ENCODE measurements around the gene C19orf25. TPM values are rescaled to one million over a fixed set of nuclear protein-coding genes. Genes with fewer than 3 reads are reported as not detected.
"Not testable (repeated sequence)": the region's sequence is repeated elsewhere in the genome, so short reads cannot be mapped to it uniquely, and the experiment has no call there.

The C19orf25 gene
- total RNA-seq, 3 donors from 2014 or later = 31.0 to 32.1 (median 32.0) TPM

DNA sequence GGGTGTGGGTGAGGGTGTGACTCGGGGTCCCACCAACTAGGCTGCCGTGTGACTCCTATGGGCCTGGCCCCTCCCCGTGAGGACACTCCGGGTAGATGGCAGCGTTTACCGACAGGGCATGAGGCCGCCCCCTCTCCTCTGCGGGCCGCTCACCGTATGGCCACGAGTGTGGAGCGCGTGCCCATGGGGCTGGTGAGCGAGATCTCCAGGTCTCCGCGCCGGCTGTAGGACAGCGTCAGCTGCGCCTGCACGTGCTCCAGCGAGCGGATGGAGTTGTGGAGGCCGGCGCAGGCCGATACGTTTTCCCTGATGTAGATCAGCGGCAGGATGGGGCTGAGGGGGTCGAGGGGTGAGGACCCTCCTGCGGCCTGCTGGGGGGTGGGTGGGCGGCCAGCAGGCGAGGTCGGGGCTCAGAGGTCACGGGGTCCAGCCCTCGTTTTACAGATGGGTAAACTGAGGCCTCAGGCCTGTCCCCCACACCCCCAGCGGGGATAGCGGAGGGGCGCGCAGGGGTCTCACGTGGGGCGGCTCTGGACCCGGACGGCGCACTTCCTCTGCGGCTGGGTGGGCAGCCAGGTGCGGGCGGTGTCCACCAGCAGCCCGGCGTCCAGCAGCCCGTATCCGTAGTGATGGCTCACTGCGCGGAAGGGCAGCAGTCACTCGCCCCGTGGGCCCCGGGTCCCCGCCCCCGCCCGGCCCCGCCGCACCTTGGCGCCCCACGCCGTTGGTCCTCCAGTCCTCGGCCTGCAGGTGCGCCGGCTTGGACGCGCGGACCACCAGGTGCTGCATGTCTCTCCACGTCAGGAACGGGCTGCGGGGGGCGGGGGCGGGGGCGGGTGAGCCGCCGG, 4.3 kb upstream of the C19orf25 start:
- H3K9me3 Mint-ChIP-seq = no peaks in the 10 kb centered on the region
- DNase-seq (no peak), ATAC-seq (no peak)
- H3K27me3 Mint-ChIP-seq (ENCODE audit: low read depth) = no peaks in the 10 kb centered on the region
- peaks cover 5% of the 10 kb centered on the region for H3K4me1 Mint-ChIP-seq (ENCODE audit: low read depth)
- no peak overlapping the region for H3K4me3 Mint-ChIP-seq
- no peaks in the 10 kb centered on the region for H3K36me3 Mint-ChIP-seq (ENCODE audit: insufficient read depth)

DNA sequence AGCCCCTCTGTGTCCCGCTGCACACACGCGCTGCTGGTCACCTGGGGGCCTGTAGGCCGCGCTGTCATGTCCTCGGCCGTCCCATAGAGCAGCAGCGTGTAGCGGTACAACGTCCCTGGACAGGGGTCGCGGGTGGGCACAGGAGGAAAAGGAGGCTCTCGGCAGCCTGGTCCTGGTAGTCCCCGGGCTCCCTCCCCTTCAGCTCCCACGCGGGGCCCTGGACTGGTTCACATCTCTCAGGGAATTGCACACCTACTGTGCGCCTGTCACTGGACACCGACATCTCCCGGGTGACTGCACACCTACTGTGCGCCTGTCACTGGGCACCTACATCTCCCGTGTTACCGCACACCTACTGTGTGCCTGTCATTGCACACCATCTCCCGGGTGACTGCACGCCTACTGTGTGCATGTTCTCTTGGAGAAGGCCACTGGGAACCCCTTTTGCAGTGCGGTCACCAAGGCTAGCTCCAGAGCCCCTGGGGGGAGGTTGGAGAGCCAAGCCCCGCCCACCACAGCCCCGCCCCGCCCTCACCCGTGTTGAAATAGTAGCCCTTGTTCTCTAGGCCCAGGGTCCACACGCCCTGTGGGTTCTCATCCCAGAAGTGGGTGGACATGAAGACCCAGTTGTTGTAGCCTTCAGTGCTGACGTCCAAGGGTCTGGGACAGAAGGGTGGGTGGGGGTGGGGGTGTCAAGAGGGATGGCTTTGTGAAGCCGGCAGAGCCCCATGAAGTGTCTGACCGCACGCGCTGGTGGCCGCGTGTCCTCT, 3.5 kb upstream of the C19orf25 start:
- Mint-ChIP-seq H3K4me3 (no peak overlapping the region), H3K4me1 (ENCODE audit: low read depth) (peaks cover 6% of the 10 kb centered on the region), H3K27me3 (ENCODE audit: low read depth) (no peaks in the 10 kb centered on the region), H3K36me3 (ENCODE audit: insufficient read depth) (peaks cover under 1% of the 10 kb centered on the region), H3K9me3 (no peaks in the 10 kb centered on the region)
- DNase-seq (no peak), ATAC-seq (no peak)

DNA sequence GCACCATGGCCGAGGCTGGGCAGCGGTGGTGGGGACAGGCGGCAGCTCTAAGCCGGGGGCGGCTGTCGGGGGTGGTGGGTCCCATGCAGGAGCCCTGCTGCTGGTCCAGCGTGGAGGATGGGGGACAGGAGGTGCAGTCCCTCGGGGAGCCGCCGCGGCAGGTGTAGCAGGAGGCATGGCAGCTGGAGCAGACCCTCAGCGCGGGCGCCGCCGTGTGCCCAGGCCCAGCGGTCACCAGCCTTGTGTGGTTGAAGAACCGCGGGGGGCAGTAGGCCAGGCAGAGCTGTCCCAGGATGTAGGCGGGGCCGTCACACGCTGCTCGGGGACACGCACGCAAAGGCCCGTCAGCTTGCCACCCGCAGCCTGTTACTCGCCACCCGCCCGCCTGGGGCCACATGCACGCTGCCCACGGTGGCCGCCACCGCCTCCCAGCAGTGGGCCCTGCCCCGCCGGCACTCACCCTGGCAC, 2.9 kb upstream of the C19orf25 start:
- no peak for ATAC-seq
- Mint-ChIP-seq H3K27me3 (ENCODE audit: low read depth) (no peaks in the 10 kb centered on the region), H3K9me3 (no peaks in the 10 kb centered on the region), H3K36me3 (ENCODE audit: insufficient read depth) (peaks cover 2% of the 10 kb centered on the region), H3K4me3 (no peak overlapping the region), H3K4me1 (ENCODE audit: low read depth) (peaks cover 10% of the 10 kb centered on the region)
- DNase-seq = no peak

DNA sequence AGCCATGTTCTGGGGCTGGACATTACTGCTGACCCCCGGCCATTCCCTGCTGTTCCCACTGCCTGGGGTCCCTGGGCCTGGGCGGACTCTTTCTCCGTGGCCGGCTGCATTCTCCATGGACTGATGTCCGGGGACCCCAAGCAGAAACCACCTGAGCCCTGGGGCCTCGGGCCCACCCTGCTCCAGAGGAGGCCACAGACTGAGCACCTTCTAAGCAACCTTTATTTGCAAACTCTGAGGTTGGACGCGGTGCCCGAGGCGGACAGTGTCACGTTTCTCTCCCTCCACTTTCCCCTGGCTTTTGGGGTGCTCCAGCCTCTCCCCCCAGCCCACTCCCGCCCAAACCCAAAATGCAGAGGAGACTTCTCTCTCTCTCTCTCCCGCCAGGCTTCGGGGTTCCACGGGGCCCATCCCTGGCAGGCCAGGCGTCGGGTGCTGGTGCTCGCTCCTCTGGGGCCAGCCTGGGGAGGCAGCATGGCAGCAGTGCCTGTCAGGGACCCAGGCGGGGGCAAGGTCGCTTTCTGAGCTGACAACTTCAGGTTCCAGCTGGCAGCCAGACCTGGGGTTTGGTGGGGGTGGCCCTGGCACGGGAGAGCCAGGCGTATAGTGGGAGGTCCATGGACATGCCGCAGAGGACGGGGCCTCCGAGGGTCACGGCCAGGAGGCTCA, 2.3 kb upstream of the C19orf25 start:
- peaks cover 2% of the 10 kb centered on the region for H3K36me3 Mint-ChIP-seq (ENCODE audit: insufficient read depth)
- ATAC-seq (no peak), DNase-seq (no peak)
- H3K4me1 Mint-ChIP-seq (ENCODE audit: low read depth) = peaks cover 10% of the 10 kb centered on the region
- H3K4me3 Mint-ChIP-seq = no peak overlapping the region
- H3K9me3 Mint-ChIP-seq = no peaks in the 10 kb centered on the region
- no peaks in the 10 kb centered on the region for H3K27me3 Mint-ChIP-seq (ENCODE audit: low read depth)

DNA sequence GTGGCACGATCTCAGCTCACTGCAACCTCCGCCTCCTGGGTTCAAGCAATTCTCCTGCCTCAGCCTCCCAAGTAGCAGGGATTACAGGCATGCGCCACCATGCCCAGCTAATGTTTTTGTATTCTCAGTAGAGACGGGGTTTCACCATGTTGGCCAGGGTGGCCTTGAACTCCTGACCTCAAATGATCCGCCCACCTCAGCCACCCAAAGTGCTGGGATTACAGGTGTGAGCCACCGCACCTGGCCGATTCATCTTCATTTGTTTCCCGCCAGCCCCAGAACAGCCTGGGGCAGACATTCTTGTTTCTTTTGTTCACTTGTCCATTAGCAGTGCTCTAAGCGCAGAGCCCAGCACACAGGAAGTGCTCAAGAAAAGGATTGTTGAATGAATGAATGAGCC, 2.0 kb downstream of the C19orf25 start:
- peak overlapping the region; percentile 69 for H3K4me3 Mint-ChIP-seq
- not testable (repeated sequence) for ATAC-seq; H3K36me3 Mint-ChIP-seq (ENCODE audit: insufficient read depth); H3K27me3 Mint-ChIP-seq (ENCODE audit: low read depth); DNase-seq; H3K9me3 Mint-ChIP-seq
- H3K4me1 Mint-ChIP-seq (ENCODE audit: low read depth) = peaks cover 15% of the 10 kb centered on the region

DNA sequence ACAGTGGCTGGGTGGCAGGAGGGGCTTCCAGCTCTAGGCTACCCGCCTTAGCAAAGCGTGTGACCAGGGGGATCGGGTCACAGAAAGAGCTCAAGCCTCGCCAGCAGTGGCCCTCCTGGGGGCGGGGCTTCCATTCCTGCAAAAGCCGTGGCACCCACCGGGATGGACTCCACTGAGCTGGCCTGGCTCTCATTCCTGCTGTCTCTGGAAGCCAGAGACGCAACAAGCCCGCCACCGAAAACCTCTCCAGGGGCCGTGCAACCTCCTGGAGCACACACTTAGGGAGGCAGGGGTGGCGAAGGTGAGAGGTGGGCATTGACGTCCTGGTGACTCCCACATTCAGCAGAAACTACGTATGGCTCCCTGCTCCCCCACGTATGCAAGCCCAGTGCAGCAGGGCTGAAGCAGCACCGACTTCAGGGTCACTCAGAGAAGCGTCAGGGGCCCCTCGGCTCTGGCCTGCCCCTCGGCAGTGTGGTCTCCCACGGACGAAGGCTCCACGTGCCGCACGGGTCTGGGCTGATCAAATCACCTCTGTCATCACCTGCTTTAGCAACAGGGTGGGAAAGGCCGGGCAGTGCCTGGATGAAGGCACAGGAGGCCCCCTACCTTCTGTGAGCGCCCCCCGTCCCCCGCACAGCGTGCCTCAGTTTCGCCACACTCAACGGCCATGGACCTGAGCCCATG, 3.1 kb downstream of the C19orf25 start:
- Mint-ChIP-seq H3K4me1 (ENCODE audit: low read depth) (peaks cover 17% of the 10 kb centered on the region), H3K27me3 (ENCODE audit: low read depth) (peaks cover 2% of the 10 kb centered on the region), H3K4me3 (no peak overlapping the region), H3K36me3 (ENCODE audit: insufficient read depth) (peaks cover 2% of the 10 kb centered on the region), H3K9me3 (no peaks in the 10 kb centered on the region)
- DNase-seq (no peak), ATAC-seq (no peak)

DNA sequence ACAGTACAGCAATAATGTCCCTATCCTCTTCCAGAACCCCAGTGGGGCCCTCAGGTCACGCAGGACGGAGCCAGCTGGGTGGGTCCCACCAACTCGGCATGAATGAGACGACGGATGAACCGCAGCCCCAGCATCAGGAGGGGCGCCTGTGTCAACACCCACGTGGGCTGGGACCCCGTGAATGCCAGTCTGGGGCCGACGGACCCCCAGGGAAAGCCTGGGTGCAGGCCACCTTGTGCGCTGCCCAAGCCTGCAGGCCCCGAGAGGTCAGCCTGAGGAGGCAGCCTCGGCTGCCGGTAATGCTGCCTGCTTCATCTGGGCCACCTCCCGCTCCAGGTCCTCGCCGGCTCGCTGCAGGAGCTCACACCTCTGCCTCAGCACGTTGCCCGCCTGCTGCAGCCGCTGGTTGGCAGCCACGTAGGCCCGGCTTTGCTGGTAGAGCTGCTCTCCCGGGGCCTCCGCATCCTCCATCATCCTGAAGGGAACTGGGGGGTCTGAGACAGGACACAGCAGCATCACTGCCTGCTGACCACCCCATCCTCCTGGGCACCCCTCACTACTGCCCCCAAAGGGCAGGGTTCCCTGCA, 4.2 kb downstream of the C19orf25 start:
- Mint-ChIP-seq H3K27me3 (ENCODE audit: low read depth) (peaks cover 2% of the 10 kb centered on the region), H3K4me3 (no peak overlapping the region), H3K4me1 (ENCODE audit: low read depth) (peaks cover 20% of the 10 kb centered on the region), H3K36me3 (ENCODE audit: insufficient read depth) (peaks cover 2% of the 10 kb centered on the region), H3K9me3 (no peaks in the 10 kb centered on the region)
- ATAC-seq = no peak
- no peak for DNase-seq

DNA sequence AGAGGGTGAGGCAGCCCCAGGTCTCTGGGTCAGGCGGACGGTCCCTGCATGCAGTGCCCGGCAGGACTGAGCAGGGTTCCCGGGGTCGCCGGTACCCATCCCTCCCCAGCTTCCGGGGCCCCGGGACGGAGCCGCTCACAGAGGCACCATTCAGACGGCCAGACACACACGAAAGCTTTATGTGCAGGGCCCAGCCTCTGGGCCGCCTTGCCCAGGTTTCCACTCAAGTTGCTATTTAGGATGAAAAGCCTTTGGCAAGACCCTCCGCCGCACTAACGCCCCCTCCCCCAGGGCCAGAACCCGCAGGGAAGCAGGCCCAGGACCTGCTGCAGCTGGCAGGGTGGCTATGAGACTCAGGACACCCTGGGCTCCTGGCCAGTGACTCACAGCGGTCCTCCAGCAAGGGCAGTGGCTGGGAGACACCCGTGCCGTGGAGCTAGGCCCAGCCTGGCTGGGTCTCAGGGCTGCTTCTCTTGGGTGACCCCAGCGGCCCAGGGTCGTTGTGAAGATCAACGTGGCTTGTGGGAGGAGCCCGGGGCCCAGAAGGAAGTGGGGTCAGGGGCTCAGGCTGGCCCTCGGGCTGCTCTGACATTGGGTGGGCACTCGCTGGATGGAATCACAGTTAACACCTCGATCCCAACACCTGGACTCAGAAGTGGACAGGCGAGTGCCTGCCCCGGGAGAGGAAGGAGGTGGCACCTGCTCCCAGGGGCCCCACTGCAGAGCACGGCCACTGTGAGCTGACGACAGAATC, 4.8 kb downstream of the C19orf25 start:
- ATAC-seq (no peak), DNase-seq (no peak)
- no peak overlapping the region for H3K4me3 Mint-ChIP-seq
- peaks cover 2% of the 10 kb centered on the region for H3K36me3 Mint-ChIP-seq (ENCODE audit: insufficient read depth)
- H3K4me1 Mint-ChIP-seq (ENCODE audit: low read depth) = peaks cover 17% of the 10 kb centered on the region
- peaks cover 2% of the 10 kb centered on the region for H3K27me3 Mint-ChIP-seq (ENCODE audit: low read depth)
- no peaks in the 10 kb centered on the region for H3K9me3 Mint-ChIP-seq

DNA sequence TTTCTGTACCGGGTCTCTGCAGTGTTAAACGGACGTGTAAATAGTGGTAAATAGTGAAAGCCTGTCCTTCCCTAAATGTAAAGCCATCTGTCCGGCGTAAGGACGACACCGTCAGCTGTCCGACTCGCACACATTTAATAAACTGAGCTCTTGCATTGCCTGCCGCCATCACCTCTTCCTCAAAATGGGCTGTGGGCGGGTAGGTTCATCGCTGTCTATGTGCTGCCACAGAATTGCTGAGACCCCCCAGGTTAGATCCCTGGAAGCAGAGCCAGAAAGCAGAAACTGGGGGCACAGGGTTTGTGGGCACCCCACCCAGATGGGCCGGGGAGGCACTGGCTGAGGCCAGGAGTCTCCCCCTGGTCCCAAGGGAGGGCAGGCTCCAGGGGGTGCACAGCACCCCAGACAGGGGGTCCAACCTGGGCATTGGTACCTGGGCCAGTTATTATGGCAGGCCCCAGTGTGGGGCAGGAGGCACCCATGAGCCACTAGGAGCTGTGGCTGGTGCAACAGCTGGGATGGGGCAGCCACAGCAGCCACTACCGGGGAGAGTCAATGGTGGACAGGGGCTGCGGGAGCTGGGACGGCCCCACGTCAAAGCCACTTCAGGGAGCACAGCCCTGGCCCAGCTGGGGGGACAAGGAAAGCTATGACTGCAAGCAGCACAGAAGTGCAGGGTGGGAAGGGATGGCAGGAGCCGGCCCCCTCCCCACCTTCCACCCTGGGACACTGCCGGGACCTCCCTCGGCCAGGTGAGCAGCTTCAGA, 5.7 kb downstream of the C19orf25 start:
- Mint-ChIP-seq H3K9me3 (no peaks in the 10 kb centered on the region), H3K36me3 (ENCODE audit: insufficient read depth) (peaks cover 2% of the 10 kb centered on the region), H3K4me3 (no peak overlapping the region), H3K27me3 (ENCODE audit: low read depth) (peaks cover 3% of the 10 kb centered on the region), H3K4me1 (ENCODE audit: low read depth) (peaks cover 15% of the 10 kb centered on the region)
- no peak for DNase-seq
- no peak for ATAC-seq

DNA sequence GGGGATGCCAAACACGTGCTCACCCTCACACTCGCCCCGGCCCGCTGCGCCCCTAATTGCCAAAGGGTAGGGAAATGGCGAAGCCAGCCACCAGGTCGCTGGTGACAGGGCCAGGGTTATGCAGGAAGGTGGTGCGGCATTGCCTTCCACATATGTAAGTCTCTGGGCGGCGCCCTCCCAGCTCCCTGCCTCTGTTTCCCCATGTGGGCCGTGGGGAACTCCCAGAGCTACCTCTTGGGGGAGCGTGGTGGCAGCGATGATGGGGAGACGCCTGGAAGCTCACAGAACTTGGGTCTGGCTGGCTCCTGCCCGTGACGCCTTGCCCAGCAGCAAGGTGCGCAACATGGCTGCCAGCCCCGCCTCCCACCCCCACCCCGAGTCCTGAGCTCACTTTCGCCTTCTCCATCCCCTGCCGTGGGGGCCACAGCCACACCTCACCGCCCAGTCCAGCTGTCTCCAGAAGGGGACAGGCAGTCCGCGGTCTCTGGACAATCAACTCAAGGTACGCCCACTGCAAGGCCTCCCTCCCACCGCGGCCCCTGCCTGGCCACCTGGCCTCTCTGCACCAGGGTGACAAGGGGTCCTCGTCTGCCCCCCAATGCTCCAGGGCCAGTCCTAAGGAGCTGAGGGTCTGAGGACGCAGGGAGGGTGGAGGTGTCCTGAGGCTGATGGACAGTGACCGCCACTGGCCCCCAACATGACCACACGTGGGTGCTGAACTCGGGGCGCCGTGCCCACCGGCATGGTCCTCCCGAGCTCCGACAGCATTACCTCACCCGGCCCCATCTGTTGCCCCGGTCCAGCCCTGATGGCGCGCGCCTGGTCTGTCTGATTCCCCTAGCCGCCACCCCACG, 6.6 kb downstream of the C19orf25 start:
- peaks cover 4% of the 10 kb centered on the region for H3K27me3 Mint-ChIP-seq (ENCODE audit: low read depth)
- H3K36me3 Mint-ChIP-seq (ENCODE audit: insufficient read depth) = peaks cover 2% of the 10 kb centered on the region
- ATAC-seq = no peak
- H3K4me3 Mint-ChIP-seq = no peak overlapping the region
- no peak for DNase-seq
- H3K4me1 Mint-ChIP-seq (ENCODE audit: low read depth) = peaks cover 13% of the 10 kb centered on the region
- H3K9me3 Mint-ChIP-seq = no peaks in the 10 kb centered on the region

DNA sequence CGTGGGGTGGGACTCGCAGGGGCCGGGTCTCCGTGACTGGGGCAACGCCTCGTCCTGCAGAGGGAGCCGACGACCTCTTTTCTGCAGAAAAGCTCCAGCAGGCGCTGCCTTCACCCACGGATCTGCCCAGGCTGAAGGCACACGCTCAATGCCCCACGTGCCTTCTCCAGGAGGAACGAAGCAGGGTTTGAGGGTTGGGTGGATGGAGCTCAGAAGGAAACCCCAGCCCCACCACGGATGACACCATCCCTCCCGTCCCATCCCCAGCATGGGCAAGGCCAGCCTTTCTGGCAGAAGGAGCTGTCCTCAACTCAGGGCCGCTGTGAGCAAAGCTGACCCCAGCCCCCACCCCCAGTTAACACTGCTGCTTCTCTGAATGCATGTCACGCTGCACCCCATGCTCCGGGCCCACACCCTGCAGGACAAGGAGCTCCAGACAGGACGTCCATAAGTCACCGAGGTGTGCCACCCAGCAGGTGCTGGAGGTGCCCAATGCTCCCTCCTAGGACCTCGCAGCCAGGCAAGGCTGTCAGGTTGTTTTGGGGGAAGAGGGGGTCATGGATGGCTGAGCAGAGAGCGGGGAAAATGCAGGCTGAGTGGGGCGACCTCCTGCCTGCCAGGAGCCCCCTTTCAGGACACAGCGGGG, 7.4 kb downstream of the C19orf25 start:
- no peak for DNase-seq

More for the DNA sequence above, 7.4 kb downstream of the C19orf25 start:
- Mint-ChIP-seq H3K4me3 (peak overlapping the region; percentile 53), H3K36me3 (ENCODE audit: insufficient read depth) (no peaks in the 10 kb centered on the region), H3K27me3 (ENCODE audit: low read depth) (peaks cover 7% of the 10 kb centered on the region), H3K9me3 (no peaks in the 10 kb centered on the region), H3K4me1 (ENCODE audit: low read depth) (peaks cover 10% of the 10 kb centered on the region)
- ATAC-seq = no peak

All from activated T-cell treated with anti-CD3 and anti-CD28 coated beads, Interleukin-2, amount 50 U/mL, for 4 hours (primary cell).